A172 (cell line): Measurements from ENCODE around the gene EIF2AK2. TPM values are rescaled to one million over a fixed set of nuclear protein-coding genes. Genes with fewer than 3 reads are reported as not detected.
A peak's percentile ranks its signal among the peaks of the same experiment; 100 is the strongest.

ENCODE experiments used
- DNase-seq: peaks from one replicate; pipeline ENCODE4 v3.0.0-alpha.2; 2015; ENCODE audit warnings: low spot score
- total RNA-seq: library from RNA; depleted of rRNA; stranded (reverse); fragments of >200 nt; shearing (Covaris generic); gene quantifications from 2 replicates; pipeline ENCODE4 v1.2.3, GENCODE V29; 2014

Gene EIF2AK2
- total RNA-seq, 1 experiment from 2014 or later, result 43.1 TPM

DNA sequence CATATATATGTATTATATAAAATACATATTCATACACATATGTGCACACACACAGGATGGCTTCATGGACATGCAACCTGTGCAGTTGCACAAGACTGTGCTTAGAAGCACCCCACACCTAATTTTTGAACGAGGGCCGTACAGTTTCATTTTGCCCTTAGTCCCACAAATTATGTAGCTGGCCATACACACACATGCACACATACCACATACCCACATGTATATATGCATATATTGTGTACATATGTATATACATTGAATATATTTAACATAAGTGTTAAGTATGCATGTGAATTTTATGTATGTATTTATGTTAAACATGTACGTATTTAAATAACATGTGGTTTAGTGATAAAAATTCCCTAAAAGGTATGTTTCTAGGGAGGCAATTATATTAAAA lies 54.2 kb downstream of the EIF2AK2 start:
- no peak for DNase-seq

DNA sequence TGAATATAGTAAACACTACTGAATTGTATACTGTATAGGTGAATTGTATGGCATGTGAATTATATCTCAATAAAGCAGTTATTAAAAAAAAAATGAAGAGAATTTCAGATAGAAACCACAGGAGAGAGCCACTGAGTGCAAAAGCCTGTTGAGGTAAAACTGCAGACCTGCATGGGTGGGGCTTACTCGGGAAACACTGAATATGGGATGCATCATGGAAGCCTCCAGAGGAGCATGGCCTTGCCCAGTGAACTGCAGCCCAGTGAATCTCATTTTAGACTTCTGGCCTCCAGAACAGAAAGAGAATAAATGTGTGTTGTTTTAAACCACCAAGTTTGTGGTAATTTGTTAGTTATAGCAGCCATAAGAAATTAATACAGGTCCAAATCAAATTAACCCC lies 56.7 kb downstream of the EIF2AK2 start:
- no peak for DNase-seq

DNA sequence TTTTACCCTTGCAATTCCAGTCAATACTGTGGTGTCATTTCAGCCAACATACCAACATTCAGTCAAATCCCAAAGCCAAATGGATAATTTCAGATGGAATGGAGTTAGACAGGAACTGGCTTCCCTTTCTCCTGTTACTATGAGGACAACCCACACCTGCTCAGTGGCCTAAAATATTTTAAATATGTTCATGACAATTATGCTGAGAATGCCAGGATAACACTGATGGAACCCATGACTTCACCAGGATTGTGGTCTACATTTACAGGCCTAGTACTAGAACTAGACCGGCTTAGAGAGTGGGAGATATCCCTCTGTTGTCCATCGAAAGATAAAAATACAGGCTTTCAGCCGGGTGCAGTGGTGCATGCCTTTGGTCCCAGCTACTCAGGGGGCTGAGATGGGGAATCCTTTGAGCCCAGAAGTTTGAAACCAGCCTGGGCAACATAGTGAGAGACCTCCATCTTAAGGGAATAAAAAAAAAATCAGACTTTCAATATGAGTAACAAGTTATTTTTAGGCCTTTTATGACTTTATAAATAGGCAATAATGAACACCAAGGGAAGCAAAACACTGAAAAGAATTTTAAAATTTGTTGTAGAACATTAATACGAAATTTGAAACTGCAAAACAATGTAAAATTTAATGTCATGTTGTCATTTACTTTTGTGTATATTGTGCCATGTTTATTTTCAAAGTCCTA lies 58.2 kb downstream of the EIF2AK2 start:
- DNase-seq, result no peak

- no peak for DNase-seq
These were observed 60.2 kb downstream of the EIF2AK2 start for GRCh38 chr2:37096568-37096967.

- DNase-seq, result no peak
These were observed 64.9 kb downstream of the EIF2AK2 start for GRCh38 chr2:37091873-37092272.

DNA sequence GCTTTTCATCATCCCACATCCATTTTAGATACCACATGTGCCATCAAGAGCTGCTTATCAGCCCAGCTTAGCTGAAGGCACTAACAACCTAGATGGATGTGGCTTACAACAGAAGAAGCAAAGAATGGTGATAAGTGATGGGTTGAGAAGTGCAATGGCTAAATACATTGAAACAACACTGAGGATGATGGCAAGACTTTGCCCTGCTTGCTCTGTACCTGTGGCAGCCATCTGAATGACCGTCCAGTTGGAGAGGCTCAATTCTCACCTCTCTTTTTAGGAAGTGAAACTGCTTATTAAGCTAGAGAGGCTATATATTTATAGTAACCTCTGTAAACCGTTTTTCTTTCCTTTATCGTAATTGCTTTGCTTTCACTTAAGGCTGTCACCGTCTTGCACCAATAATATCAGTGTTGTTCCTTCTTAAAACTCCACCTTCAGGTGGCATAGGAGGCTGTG lies 66.7 kb downstream of the EIF2AK2 start:
- DNase-seq, result no peak

- peak; percentile 63 for DNase-seq
These were observed 71.0 kb downstream of the EIF2AK2 start for GRCh38 chr2:37085731-37086147.

DNA sequence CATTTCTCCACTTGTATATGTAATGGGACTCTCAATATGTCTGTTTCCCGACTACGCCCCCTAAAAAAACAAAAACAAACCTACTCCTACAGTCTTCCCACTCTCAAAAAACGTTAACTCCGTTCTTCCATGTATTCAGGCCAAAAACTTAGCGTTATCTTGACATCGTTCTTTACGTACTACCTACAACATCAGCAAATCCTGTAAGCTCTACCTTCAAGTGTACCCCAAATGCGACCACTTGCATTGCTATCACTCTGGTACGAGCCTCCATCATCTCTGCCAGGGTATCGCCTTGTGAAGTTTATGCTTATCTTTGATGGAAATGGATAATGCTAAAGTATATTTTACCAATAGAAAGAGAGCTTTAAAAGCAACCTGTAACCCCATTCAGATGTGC lies 72.0 kb downstream of the EIF2AK2 start:
- no peak for DNase-seq

GRCh38 chr2:37083873-37084794 lies 72.6 kb downstream of the EIF2AK2 start, which contains the start of the genes GPATCH11 and HEATR5B:
Gene GPATCH11, plus strand, starts transcription at chr2:37084518. Its CDS starts 3,864 bp downstream, at chr2:37088382.
Gene HEATR5B, minus strand, starts transcription at chr2:37084372. Its CDS starts 958 bp downstream, at chr2:37083414.
- DNase-seq, result peak; percentile 97

- no peak for DNase-seq
These were observed 76.1 kb downstream of the EIF2AK2 start for GRCh38 chr2:37080689-37081088.

DNA sequence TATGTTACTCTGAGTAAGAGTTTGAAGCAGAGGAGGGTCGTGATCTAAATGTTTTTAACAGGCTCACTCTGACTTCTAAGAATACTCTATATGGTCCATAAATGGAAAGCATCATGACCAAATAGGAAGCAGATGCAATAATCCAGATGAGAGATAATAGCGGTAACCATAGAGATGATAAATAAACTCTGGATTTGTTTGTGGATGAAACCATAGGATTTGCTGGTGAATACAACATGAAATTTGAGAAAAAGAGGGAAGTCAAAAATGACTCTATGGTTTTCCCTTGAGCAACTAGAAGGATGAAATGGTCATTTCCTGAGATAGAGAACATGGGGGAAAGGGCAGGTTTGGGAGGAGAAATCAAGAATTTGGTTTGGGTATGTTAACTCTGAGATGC lies 76.5 kb downstream of the EIF2AK2 start:
- no peak for DNase-seq

DNA sequence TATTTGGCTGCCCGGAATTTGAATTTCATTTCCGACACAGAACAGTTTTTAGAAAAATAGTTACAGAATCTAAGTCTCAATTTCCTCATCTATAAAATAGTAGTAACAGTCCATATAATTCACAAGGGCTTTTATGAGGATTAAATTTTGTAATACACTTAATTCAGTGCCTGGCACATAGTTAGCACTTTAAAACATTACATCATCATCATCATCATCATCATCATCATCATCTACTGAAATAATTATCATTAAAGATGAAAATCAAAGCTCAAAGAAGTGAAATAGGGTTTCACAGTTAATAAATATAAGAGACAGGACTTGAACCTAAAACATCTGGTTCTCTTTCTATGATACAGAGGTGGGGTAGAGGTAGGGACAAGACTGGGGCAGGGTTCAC lies 85.8 kb downstream of the EIF2AK2 start:
- no peak for DNase-seq

DNA sequence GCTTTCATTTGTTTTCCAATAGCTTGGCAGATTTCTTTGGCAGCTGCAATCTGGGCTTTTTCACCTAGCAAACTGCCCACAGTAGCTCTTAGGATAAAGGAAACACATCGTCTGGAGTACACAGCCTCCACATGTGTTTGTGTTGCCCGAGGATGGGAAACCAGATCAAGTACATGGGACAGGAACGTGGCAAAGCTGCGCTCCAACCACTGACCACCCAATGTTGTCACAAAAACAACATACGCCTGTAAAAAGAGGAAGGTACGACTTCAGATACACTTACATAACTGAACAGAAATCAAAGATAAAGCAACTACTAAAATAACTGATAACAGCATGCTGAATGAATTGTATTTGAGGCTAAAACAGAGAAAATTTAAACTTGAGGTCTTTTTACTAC lies 88.1 kb downstream of the EIF2AK2 start:
- DNase-seq, result no peak

DNA sequence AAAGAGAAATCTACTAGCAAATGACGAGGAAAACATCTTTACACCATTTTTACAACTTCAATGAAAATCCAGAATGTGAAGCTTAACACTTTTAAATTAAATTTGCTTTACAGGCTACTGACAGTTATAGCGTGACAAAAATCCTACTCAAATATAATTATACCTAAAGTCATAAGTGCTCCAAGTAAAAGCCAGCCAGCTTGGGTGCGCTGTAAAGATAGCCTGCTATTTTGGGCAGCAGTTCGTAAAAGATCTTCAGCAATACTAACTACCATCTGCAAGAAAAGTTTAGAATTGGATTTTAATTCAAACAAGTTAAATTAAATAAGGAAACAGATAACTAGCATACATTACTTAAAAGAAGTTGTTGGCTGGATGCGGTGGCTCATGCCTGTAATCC lies 95.0 kb downstream of the EIF2AK2 start:
- DNase-seq, result no peak

- no peak for DNase-seq
These were observed 95.6 kb downstream of the EIF2AK2 start for GRCh38 chr2:37061013-37061711.

DNA sequence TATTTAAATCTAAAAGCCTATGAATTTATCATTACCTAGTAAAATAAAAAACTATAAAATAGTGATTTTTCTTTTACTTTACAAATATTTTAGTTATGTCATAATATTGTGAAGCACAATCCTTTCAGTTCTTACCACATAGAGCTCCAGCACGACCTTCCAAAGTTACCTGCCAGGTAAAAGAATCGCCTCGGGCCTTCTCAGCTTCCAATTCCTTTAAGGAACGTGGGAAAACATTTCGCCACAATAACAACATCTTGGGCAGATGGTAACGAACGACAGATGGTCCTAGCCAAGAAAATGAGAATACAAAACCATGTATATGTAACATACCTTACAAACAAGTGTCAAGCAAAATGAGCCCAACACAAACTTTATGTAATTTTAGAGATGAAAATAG lies 96.3 kb downstream of the EIF2AK2 start:
- DNase-seq, result no peak

DNA sequence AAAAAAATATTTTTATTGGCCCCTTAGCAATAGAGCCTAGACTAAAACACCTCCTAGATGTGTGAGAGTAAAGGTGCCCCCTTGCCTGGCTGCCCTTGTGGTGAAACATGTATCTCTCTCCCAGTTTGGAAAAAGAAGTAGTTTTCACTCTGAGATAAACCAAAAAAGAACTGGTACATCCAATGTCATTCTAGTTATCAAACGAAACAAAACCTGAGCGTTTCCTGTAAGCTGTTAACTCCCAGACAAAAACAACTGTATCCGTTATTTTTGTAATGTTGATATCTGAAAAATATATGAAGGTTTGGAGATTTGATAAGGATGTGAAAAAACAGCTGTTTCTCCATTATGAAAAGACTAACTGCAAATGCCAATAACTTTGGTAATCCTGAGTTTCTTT lies 96.9 kb downstream of the EIF2AK2 start:
- DNase-seq, result no peak

DNA sequence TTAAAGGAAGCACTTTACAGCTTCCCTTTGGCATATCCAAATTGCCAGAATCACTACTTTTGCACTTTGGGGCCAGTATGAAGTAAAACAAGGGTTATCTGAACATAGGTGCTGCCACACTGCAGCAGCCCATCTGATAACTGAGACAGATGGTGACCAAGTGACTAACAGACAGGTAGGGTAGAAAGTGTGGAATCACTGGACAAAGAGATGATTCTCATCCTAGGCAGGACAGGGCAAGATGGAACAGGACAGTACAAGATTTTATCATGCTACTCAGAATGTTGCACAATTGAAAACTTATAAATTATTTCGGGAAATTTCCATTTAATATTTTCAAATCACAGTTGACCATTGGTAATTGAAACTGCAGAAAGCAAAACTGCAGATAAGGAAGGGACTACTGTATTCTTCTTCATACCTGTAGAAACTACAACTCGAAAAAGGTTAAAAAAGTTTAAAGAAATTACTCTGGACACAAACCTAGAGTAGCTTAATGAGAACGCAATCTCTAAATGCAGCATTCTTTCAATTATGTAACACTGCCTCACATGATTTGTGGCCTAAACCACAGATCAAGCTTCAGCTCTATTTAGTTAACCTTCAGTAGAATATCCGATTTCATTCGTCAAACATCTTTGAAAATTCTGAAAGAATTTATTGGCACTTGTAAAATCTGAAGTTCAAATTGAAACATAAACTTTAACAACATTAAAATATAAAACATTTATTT lies 104.0 kb downstream of the EIF2AK2 start:
- no peak for DNase-seq
